Measurements from ENCODE around the gene LIMA1.
"Not testable (repeated sequence)": the region's sequence is repeated elsewhere in the genome, so short reads cannot be mapped to it uniquely, and the experiment has no call there.

LIMA1 gene

DNA sequence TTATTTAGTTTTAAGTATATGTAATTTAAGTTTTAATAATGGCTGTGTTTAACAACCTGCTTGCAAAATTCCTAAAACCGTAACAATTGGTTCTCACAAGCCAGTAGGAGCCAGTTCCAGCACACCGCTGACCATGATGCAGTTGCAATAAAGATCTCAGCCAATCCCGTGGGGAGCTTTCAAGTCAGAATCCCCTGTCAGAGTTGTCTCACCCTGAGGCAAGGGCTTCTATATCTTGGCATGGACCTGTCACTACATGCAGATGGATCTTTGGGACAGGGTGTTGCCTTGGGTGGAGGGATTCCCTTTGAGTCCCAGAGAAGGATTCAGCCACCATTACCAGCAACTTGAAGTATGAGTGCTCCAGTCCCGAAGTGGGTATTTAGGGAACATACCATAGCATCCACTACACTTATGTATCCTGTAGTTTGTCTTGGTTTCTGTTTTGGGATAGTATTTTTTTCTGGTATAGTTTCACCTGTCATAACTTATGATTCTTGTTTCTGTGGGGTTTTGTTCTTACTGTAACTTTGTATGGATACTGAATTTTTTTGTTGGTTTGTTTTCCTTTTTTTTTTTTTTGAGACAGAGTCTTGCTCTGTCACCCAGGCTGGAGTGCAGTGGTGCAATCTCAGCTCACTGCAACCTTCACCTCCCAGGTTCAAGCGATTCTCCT is 30.1 kb upstream of the LIMA1 start:
- Histone ChIP-seq H3K4me1 (ENCODE audit: low read length) (no peaks in the 10 kb centered on the region), H3K4me3 (ENCODE audit: low read length) (no peak overlapping the region), H3K4me2 (ENCODE audit: low read depth, low read length) (no peak overlapping the region), H3F3A (ENCODE audit: insufficient read depth, low read length) (no peaks in the 10 kb centered on the region), H3K27ac (ENCODE audit: low read length) (no peak overlapping the region), H3K9ac (ENCODE audit: low read length) (no peak overlapping the region), H3K9me3 (replicated peaks; ENCODE audit: insufficient read depth, low read length) (no peaks in the 10 kb centered on the region), H4K20me1 (ENCODE audit: insufficient read depth, low read length) (no peaks in the 10 kb centered on the region), H3K36me3 (replicated peaks; ENCODE audit: insufficient read depth, low read length) (no peaks in the 10 kb centered on the region), H3K9me2 (replicated peaks; ENCODE audit: insufficient read depth, low read length) (no peaks in the 10 kb centered on the region), H3K79me2 (ENCODE audit: low read length) (no peaks in the 10 kb centered on the region), H2AFZ (ENCODE audit: low read length) (no peak overlapping the region), H3K27me3 (replicated peaks; ENCODE audit: insufficient read depth, low read length) (no peaks in the 10 kb centered on the region)
- no peak for DNase-seq
- TF ChIP-seq, protein P1, sequence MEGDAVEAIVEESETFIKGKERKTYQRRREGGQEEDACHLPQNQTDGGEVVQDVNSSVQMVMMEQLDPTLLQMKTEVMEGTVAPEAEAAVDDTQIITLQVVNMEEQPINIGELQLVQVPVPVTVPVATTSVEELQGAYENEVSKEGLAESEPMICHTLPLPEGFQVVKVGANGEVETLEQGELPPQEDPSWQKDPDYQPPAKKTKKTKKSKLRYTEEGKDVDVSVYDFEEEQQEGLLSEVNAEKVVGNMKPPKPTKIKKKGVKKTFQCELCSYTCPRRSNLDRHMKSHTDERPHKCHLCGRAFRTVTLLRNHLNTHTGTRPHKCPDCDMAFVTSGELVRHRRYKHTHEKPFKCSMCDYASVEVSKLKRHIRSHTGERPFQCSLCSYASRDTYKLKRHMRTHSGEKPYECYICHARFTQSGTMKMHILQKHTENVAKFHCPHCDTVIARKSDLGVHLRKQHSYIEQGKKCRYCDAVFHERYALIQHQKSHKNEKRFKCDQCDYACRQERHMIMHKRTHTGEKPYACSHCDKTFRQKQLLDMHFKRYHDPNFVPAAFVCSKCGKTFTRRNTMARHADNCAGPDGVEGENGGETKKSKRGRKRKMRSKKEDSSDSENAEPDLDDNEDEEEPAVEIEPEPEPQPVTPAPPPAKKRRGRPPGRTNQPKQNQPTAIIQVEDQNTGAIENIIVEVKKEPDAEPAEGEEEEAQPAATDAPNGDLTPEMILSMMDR (IDR thresholded peaks at IDR 0.05; ENCODE audit: low read length) = no peak
- no peak for TF ChIP-seq EZH2 (optimal IDR thresholded peaks at IDR 0.05; ENCODE audit: low read depth, low read length)
- no peak for TF ChIP-seq EZH2phosphoT487 (IDR thresholded peaks at IDR 0.05; ENCODE audit: low read length)

DNA sequence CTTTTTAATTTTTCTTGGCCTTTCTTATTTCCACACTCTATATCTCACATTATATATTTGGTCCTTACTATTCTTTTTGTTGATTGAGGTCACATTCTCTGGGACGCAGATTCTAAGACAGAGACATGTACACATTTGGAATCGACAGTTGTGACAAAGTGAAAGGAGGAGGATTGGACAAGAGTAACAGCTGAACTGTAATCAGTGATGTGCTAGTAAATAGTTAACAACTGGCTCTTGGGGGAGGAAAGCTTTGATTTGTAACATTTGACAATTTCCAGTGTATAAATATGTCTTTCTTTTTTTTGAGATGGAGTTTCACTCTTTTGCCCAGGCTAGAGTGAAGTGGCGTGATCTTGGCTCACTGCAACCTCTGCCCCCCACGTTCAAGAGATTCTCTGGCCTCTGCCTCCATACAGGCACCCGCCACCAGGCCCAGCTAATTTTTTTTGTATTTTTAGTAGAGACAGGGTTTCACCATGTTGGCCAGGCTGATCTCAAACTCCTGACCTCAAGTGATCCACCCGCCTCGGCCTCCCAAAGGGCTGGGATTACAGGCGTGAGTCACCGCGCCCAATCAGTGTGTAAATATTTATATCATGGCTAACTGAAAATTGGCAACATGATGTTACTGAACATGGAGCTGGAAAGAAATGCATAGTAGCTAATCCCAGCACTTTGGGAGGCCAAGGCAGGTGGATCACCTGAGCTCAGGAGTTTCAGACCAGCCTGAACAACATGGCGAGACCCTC is 28.7 kb upstream of the LIMA1 start:
- not testable (repeated sequence) for H3K9me3 ChIP-seq (replicated peaks; ENCODE audit: insufficient read depth, low read length); H3K4me2 ChIP-seq (ENCODE audit: low read depth, low read length); H4K20me1 ChIP-seq (ENCODE audit: insufficient read depth, low read length); H2AFZ ChIP-seq (ENCODE audit: low read length); H3K4me1 ChIP-seq (ENCODE audit: low read length); H3K4me3 ChIP-seq (ENCODE audit: low read length); H3K27ac ChIP-seq (ENCODE audit: low read length); DNase-seq; H3K36me3 ChIP-seq (replicated peaks; ENCODE audit: insufficient read depth, low read length); H3K27me3 ChIP-seq (replicated peaks; ENCODE audit: insufficient read depth, low read length); H3K79me2 ChIP-seq (ENCODE audit: low read length); H3K9me2 ChIP-seq (replicated peaks; ENCODE audit: insufficient read depth, low read length); H3F3A ChIP-seq (ENCODE audit: insufficient read depth, low read length); H3K9ac ChIP-seq (ENCODE audit: low read length)

DNA sequence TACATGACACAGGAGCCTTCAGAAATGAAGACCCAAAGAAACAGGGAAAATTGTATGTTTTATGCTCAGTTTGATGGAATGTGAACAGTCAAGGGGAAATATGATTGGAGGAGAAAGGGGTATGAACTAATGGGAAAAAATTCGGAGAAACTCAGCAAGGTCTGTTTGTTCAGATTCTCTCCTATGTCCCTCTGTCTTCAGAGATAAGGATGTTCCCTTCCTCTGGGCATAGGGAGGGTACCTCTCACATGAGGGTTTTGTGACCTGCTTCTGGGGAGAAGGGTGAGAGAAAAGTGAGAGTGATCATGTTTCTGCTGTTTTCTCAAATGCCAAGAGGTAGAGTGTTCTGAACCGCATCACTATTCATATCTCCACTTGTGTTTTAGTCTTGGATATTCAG is 26.6 kb upstream of the LIMA1 start:
- Histone ChIP-seq H2AFZ (ENCODE audit: low read length) (no peak overlapping the region), H3K9ac (ENCODE audit: low read length) (no peak overlapping the region), H3K4me2 (ENCODE audit: low read depth, low read length) (no peak overlapping the region), H3K79me2 (ENCODE audit: low read length) (no peaks in the 10 kb centered on the region), H3K4me3 (ENCODE audit: low read length) (no peak overlapping the region), H4K20me1 (ENCODE audit: insufficient read depth, low read length) (no peaks in the 10 kb centered on the region), H3K27ac (ENCODE audit: low read length) (no peak overlapping the region), H3F3A (ENCODE audit: insufficient read depth, low read length) (no peaks in the 10 kb centered on the region), H3K9me3 (replicated peaks; ENCODE audit: insufficient read depth, low read length) (no peaks in the 10 kb centered on the region), H3K4me1 (ENCODE audit: low read length) (no peaks in the 10 kb centered on the region), H3K9me2 (replicated peaks; ENCODE audit: insufficient read depth, low read length) (no peaks in the 10 kb centered on the region), H3K27me3 (replicated peaks; ENCODE audit: insufficient read depth, low read length) (no peaks in the 10 kb centered on the region), H3K36me3 (replicated peaks; ENCODE audit: insufficient read depth, low read length) (no peaks in the 10 kb centered on the region)
- TF ChIP-seq, protein P1 (IDR thresholded peaks at IDR 0.05; ENCODE audit: low read length) = no peak
- no peak for TF ChIP-seq EZH2phosphoT487 (IDR thresholded peaks at IDR 0.05; ENCODE audit: low read length)
- no peak for TF ChIP-seq EZH2 (optimal IDR thresholded peaks at IDR 0.05; ENCODE audit: low read depth, low read length)
- no peak for DNase-seq

DNA sequence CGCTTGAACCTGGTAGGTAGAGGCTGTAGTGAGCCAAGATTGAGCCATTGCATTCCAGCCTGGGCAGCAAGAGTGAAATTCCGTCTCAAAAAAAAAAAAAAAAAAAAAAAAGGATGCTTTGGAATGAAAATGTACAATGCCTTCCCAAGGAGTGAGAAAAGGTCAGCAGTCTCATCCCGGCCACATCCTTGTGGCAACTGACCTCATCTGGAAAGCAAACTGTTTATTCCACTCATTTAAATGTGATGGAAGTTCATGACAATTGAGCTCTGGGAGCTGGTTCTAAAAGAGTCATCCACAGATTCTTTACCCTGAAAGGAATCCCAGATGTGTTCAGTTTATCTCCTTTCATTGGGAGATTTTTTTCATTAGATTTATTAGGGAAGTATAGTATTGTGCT is 19.4 kb upstream of the LIMA1 start:
- Histone ChIP-seq H3K9me2 (replicated peaks; ENCODE audit: insufficient read depth, low read length) (no peaks in the 10 kb centered on the region), H4K20me1 (ENCODE audit: insufficient read depth, low read length) (no peaks in the 10 kb centered on the region), H2AFZ (ENCODE audit: low read length) (no peak overlapping the region), H3K9me3 (replicated peaks; ENCODE audit: insufficient read depth, low read length) (no peaks in the 10 kb centered on the region), H3K4me1 (ENCODE audit: low read length) (no peaks in the 10 kb centered on the region), H3K9ac (ENCODE audit: low read length) (no peak overlapping the region), H3F3A (ENCODE audit: insufficient read depth, low read length) (no peaks in the 10 kb centered on the region), H3K4me2 (ENCODE audit: low read depth, low read length) (no peak overlapping the region), H3K4me3 (ENCODE audit: low read length) (no peak overlapping the region), H3K27me3 (replicated peaks; ENCODE audit: insufficient read depth, low read length) (no peaks in the 10 kb centered on the region), H3K27ac (ENCODE audit: low read length) (no peak overlapping the region), H3K79me2 (ENCODE audit: low read length) (no peaks in the 10 kb centered on the region), H3K36me3 (replicated peaks; ENCODE audit: insufficient read depth, low read length) (no peaks in the 10 kb centered on the region)
- no peak for DNase-seq
- no peak for TF ChIP-seq EZH2 (optimal IDR thresholded peaks at IDR 0.05; ENCODE audit: low read depth, low read length)
- TF ChIP-seq, protein P1 (IDR thresholded peaks at IDR 0.05; ENCODE audit: low read length) = no peak
- no peak for TF ChIP-seq EZH2phosphoT487 (IDR thresholded peaks at IDR 0.05; ENCODE audit: low read length)

All from MM.1S (cell line).